Neural cell (in vitro differentiated cells): Measurements from ENCODE around the gene SLCO1A2.
"Not testable (repeated sequence)": the region's sequence is repeated elsewhere in the genome, so short reads cannot be mapped to it uniquely, and the experiment has no call there.

Experiments
- EP300 ChIP-seq: fragments of 450-650 bp; conservative IDR thresholded peaks from 2 replicates; pipeline ENCODE4 v1.6.1; 2014; ENCODE audit warnings: antibody characterized with exemption, mild to moderate bottlenecking, moderate library complexity; ENCODE audit not compliant: poor library complexity, severe bottlenecking
- EZH2 ChIP-seq: fragments of 200-600, 300-800 bp; shearing (Covaris generic), sonication (generic); IDR thresholded peaks from 2 replicates; pipeline ENCODE4 v1.6.1; 2014; ENCODE audit warnings: antibody characterized with exemption, low read length, borderline replicate concordance, mild to moderate bottlenecking; ENCODE audit not compliant: insufficient read depth, poor library complexity, severe bottlenecking
- POLR2AphosphoS5 ChIP-seq: IDR thresholded peaks from 2 replicates; pipeline ENCODE4 v1.6.1; 2012
- RAD21 ChIP-seq: fragments of 450-650 bp; conservative IDR thresholded peaks from 2 replicates; pipeline ENCODE4 v1.6.1; 2014; ENCODE audit warnings: antibody characterized with exemption, mild to moderate bottlenecking, moderate library complexity
- TF ChIP-seq, protein P1 (sequence below): fragments of 450-650 bp; IDR thresholded peaks from 2 replicates; pipeline ENCODE4 v1.5.1; 2014; ENCODE audit warnings: antibody characterized with exemption, mild to moderate bottlenecking, moderate library complexity; ENCODE audit not compliant: poor library complexity, severe bottlenecking

GRCh38 chr12:21360632-21361031, 25.9 kb upstream of the SLCO1A2 start:
- TF ChIP-seq, protein P1, sequence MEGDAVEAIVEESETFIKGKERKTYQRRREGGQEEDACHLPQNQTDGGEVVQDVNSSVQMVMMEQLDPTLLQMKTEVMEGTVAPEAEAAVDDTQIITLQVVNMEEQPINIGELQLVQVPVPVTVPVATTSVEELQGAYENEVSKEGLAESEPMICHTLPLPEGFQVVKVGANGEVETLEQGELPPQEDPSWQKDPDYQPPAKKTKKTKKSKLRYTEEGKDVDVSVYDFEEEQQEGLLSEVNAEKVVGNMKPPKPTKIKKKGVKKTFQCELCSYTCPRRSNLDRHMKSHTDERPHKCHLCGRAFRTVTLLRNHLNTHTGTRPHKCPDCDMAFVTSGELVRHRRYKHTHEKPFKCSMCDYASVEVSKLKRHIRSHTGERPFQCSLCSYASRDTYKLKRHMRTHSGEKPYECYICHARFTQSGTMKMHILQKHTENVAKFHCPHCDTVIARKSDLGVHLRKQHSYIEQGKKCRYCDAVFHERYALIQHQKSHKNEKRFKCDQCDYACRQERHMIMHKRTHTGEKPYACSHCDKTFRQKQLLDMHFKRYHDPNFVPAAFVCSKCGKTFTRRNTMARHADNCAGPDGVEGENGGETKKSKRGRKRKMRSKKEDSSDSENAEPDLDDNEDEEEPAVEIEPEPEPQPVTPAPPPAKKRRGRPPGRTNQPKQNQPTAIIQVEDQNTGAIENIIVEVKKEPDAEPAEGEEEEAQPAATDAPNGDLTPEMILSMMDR: not testable (repeated sequence)
- not testable (repeated sequence) for TF ChIP-seq EZH2, RAD21, POLR2AphosphoS5, EP300
